Stimulated activated CD8-positive, alpha-beta memory T cell treated with anti-CD3 and anti-CD28 coated beads, Interleukin-15, amount 100 ng/mL, for 24 hours (primary cell): ENCODE data around the gene NCAPD3.
"Not testable (repeated sequence)": the region's sequence is repeated elsewhere in the genome, so short reads cannot be mapped to it uniquely, and the experiment has no call there.

ENCODE experiments used
- DNase-seq: peaks from one replicate; pipeline ENCODE4 v3.0.0-alpha.2; 2020; ENCODE audit warnings: low read depth

NCAPD3 gene

DNA sequence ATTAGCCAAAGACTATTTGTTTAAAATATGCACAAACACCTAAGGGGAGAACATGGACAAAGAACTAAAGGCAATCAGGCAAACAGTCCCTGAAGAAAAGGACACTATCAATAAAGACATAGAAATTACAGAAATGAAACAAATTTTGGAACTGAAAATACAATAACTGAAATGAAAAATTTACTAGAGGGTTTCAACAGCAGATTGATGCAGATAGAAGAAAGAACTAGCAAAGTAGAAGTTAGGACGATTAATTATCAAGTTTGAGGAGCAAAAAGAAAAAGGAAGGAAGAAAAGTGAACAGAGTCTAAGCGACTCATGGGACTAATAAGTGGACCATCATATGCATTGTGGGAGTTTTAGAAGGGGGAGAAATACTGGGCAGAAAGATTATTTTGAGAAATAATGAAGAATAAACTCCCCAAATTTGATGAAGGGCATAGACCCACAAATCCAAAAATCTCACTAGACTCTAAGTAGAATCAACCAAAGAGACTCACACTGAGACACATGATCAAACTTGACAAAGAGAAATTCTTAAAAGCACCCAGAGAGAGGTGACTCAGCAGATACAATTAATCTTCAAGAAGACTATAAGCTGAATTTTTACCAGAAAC lies 92.0 kb downstream of the NCAPD3 start:
- DNase-seq: no peak

DNA sequence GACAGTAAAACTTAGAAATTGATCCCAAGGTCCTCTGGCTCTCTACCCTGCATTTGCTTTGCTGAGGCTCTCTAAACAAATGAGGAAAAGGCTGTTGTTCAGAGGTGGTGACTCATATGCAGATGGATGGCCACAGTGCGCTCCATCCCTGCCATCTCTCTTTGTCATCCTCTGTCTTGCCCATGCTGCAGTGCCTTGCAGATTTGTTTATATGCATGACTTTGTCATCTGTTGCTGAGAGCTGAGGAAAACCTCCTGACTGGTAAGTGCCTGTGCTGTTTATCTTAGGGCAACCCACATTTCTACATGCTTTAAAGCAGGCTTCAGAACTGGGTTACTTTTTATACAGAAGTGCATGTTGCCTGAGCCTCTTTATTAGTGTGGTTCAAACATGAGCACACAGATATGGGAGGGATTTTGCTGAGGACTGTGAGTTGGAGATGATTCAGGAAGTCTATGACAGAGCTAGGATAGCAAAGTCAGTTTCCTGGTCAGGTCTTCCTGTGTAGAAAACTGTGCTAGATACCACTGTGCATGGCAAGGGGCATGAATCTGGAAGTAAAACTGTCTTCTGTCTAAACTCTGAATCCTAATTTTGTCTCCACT lies 97.4 kb downstream of the NCAPD3 start:
- DNase-seq: no peak

DNA sequence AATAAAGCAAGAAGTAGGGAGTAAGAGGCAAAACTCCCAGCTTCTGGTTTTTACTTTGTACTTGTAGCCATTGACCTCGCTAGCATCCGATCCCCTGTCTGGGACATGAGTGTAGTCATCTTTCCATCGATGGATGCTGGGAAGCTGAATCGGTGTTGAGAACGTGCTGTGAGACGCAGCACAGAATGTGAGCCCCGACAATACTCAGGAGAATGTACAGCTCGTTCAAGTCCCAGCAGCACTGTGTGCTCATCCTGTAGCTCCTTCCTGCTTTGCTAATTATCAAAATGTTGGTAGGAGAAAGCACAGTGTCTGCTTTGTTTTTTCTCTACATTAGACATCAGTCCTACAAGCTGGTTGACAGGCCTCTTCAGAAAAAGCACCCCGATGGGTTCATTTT lies 98.3 kb downstream of the NCAPD3 start:
- no peak for DNase-seq

DNA sequence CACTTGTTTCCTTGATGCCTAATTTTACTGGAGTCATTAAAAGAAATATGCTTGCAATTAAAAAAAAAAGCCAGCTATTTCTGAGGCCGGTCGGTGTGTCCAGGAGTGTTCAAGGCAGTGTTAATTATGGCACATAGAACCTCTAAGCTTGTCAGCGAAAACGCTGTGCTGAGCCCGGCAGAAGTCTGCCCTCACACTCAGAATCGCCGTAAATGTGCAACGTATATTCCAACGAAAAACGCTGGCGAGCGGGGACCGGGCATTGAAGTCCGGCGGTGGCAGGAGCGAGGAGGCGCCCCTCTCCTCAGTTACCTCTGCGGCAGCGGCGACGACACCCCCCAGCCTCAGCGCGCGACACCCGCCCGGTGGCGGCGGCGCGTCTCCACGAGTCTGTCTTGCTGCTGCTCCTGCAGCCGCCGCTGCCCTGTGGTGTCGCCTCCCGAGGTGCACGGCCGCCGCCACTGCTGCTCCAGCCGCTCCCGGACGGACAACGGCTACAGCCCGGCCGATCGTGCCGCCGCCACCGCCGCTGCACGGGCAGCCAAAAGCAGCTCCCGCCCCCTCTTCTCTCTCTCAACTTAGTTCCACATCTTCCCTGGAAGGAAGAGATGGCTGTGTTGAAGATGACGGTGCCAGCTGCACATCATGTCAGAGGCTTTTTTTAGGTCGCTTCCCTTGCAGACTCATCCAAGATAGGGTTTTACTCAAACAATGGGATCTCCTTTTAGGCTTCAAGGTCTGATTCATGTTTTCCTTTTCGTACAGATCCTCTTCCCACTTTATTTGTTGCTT lies 98.9 kb downstream of the NCAPD3 start:
- no peak for DNase-seq

DNA sequence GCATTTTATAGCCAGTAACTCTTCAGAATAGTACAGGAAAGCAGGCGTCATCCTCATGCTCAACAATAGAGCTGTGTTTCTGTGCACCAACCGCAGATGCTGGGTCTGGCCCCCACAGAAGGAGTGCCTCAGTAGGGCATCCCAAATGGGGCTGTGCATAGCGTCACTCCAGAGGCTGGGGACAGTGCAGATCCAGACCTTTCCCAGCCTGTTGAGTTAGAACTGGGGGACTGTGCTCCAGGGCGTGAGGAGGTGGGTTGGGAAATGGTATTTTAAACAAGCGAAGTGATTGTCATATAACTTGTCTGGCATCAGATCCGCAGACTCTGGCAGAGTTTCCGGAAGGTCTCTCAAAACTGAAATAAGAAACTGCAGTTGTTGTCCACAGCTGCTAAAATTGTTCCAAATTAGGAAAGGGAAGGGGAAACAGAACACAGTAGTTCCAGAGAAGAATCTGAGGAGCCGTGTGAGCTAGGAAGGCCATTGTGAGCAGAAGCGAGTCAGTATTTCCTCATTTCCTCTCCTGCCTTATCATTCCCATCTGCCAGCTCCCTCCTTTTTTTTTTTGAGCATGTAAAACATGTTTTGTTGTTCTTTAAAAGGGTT lies 102.7 kb downstream of the NCAPD3 start:
- no peak for DNase-seq

DNA sequence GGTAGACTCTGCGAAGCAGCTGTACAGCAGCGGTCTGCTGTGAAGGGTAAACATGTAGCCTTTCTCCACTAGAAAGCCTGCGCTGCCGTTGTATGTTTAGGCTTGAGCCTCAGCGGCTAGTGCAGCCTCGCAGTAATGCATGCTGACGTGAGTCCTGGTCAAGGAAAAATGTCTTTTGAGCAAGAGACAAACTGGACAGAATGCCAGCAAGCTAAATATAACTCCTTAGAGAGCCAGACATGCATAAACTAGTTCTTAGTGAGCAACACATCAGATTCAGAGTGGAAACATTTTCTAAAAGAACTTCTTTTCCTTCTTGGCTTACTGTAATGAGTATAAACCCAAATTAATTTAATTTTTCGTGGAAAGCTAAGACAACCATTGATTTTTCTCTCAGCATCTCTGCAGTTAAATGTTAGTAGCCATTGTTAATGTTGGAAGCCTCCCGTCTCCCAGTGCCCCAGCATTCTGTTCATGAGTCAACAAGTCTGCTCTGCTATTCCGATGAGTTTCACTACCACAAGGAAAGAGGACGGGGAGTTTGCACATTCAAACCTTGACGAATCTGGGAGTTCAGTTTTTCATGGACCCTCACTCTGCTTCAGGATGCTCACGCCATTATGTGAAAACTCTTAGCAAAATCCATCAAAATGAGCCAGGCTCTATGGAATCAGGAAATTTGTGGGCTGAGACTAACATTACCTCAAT lies 103.5 kb downstream of the NCAPD3 start:
- DNase-seq: no peak

DNA sequence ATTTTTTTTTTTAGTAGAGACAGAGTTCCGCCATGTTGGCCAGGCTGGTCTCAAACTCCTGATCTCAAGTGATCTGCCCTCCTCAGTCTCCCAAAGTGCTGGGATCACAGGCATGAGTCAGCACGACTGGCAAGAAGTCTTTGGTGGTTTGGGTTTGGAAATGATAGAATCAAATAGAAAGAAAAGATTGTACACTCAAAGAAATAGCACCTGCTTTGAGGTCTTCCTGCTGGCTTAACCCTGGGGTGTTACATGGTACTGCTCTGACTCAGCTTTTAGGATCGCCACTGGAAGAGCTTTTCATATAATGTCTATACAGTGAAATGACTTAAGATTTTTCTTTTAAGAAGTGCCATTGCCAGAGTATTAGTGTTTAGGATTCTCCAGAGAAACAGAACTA lies 104.7 kb downstream of the NCAPD3 start:
- DNase-seq: no peak

DNA sequence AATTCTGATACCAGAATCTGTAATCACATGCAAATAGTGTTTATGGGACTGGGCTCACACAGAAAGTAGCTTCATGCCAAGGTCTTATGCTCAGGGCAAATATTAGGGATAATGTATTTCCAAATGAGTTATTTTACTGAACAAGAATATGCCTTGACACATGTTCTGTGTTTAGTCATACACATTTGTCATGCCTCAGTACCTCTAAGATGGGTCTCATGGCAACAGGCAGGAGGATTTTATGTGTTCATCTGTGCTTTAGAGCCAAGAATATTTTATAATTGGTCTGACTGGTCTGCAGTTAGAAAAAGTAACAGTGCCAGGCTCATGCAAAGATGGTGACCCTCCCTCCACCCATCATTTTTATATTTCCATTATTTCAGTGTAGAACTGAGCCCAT lies 105.8 kb downstream of the NCAPD3 start:
- no peak for DNase-seq

DNA sequence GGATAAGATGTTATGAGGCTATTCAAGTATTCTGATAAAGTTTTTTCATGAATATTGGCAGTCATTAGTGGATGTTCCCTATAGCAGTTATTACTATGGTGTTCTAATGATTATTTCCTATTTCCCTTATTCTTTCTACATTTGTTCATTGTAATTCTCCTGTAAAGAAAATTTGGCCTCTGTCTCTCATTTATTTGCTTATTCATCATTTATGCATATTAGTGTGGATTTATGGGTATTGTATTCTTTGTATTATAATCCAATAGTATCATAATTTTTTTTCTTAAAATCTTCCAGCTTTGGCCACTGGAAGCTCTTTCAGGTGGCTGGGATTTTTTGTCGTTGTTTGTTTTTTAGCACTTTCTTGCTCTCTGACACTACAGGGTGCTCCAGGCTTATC lies 107.6 kb downstream of the NCAPD3 start:
- DNase-seq: no peak

DNA sequence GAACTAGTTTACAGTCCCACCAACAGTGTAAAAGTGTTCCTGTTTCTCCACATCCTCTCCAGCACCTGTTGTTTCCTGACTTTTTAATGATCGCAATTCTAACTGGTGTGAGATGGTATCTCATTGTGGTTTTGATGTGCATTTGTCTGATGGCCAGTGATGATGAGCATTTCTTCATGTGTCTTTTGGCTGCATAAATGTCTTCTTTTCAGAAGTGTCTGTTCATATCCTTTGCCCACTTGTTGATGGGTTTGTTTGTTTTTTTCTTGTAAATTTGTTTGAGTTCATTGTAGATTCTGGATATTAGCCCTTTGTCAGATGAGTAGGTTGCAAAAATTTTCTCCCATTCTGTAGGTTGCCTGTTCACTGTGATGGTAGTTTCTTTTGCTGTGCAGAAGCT lies 110.0 kb downstream of the NCAPD3 start:
- DNase-seq: not testable (repeated sequence)

DNA sequence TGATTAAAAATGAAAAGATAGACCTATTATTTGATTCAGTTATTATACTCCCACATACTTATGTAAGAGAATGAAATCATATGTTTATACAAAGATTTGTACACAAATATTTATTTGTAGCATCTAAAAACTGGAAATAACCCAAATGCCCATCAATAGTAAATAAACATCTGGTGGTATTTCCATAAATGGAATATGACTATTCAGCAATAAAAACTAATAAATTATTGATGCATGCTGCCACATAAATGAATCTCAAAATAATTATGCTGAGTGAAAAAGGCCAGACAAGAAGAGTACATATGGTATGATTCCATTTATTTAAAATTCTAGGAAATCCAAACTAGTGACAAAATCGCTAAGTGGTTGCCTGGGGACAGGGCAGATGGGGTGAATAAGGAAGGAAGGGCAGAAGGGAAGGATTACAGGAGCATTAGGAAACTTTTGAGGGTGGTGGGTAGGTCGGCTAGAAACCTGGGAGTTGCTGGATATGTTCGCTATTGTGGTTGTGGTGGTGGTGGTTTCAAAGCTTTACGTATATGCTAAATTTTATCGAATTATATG lies 113.4 kb downstream of the NCAPD3 start:
- DNase-seq: no peak
